HepG2 (cell line): Measurements from ENCODE around the gene RGS19. TPM values are rescaled to one million over a fixed set of nuclear protein-coding genes. Genes with fewer than 3 reads are reported as not detected.

ENCODE experiments used
- AGO2 ChIP-seq: fragments of 200-400 bp; formaldehyde crosslinking; optimal IDR thresholded peaks from 2 replicates; pipeline ENCODE3; 2017; ENCODE audit warnings: mild to moderate bottlenecking, low read depth, low read length, moderate library complexity
- AKAP8 ChIP-seq: sonication (generic); formaldehyde crosslinking; IDR thresholded peaks from 2 replicates; pipeline ENCODE4 v1.5.1; 2020; ENCODE audit warnings: mild to moderate bottlenecking, missing genetic modification reagents
- GABPB1 ChIP-seq: IDR thresholded peaks from 2 replicates; pipeline ENCODE4 v1.6.1; 2016; ENCODE audit warnings: mild to moderate bottlenecking, missing genetic modification reagents, moderate library complexity, missing compliant biosample characterization
- HIVEP1 ChIP-seq: sonication (generic); formaldehyde crosslinking; IDR thresholded peaks from 2 replicates; pipeline ENCODE4 v1.4.0; 2020; ENCODE audit warnings: mild to moderate bottlenecking, missing genetic modification reagents
- HMG20B ChIP-seq: conservative IDR thresholded peaks from 2 replicates; pipeline ENCODE4 v1.6.1; 2016; ENCODE audit warnings: missing genetic modification reagents, missing compliant biosample characterization
- ISL2 ChIP-seq: sonication (generic); formaldehyde crosslinking; IDR thresholded peaks from 2 replicates; pipeline ENCODE4 v1.5.0; 2020; ENCODE audit warnings: missing genetic modification reagents
- KDM1A ChIP-seq: IDR thresholded peaks from 2 replicates; pipeline ENCODE4 v1.6.1; 2016; ENCODE audit warnings: missing compliant biosample characterization
- KLF9 ChIP-seq: IDR thresholded peaks from 2 replicates; pipeline ENCODE4 v1.6.1; 2016; ENCODE audit warnings: low read depth
- MIER2 ChIP-seq: IDR thresholded peaks from 2 replicates; pipeline ENCODE4 v1.6.1; 2016; ENCODE audit warnings: missing biosample characterization, missing genetic modification reagents
- RFXAP ChIP-seq: sonication (generic); formaldehyde crosslinking; IDR thresholded peaks from 2 replicates; pipeline ENCODE4 v1.4.0; 2020; ENCODE audit warnings: missing genetic modification reagents, borderline replicate concordance
- TEF ChIP-seq: sonication (generic); formaldehyde crosslinking; IDR thresholded peaks from 2 replicates; pipeline ENCODE4 v1.5.0; 2020; ENCODE audit warnings: missing genetic modification reagents
- ZNF138 ChIP-seq: sonication (generic); formaldehyde crosslinking; IDR thresholded peaks from 2 replicates; pipeline ENCODE4 v1.5.0; 2020; ENCODE audit warnings: mild to moderate bottlenecking, low read depth, missing genetic modification reagents
- ZNF432 ChIP-seq: sonication (generic); formaldehyde crosslinking; IDR thresholded peaks from 2 replicates; pipeline ENCODE4 v1.5.0; 2020; ENCODE audit warnings: missing genetic modification reagents, mild to moderate bottlenecking, borderline replicate concordance
- ZNF597 ChIP-seq: sonication (generic); formaldehyde crosslinking; IDR thresholded peaks from 2 replicates; pipeline ENCODE4 v1.5.0; 2020; ENCODE audit warnings: missing genetic modification reagents
- ZNF646 ChIP-seq: sonication (generic); formaldehyde crosslinking; IDR thresholded peaks from 2 replicates; pipeline ENCODE4 v1.9.0; 2021; ENCODE audit warnings: mild to moderate bottlenecking, missing genetic modification reagents
- ZNF672 ChIP-seq: sonication (generic); formaldehyde crosslinking; IDR thresholded peaks from 2 replicates; pipeline ENCODE4 v1.8.1; 2022; ENCODE audit warnings: missing genetic modification reagents
- ZNF687 ChIP-seq: sonication (generic); formaldehyde crosslinking; IDR thresholded peaks from 2 replicates; pipeline ENCODE4 v1.5.1; 2020; ENCODE audit warnings: mild to moderate bottlenecking, missing genetic modification reagents, moderate library complexity
- ZSCAN25 ChIP-seq: sonication (generic); formaldehyde crosslinking; IDR thresholded peaks from 2 replicates; pipeline ENCODE4 v1.8.0; 2022; ENCODE audit warnings: mild to moderate bottlenecking, missing genetic modification reagents
- polyA plus RNA-seq, 8 experiments: library from polyadenylated mRNA; depleted of rRNA in 3 of 8; stranded (reverse) in 7 of 8; unstranded in 1 of 8; fragments of >200 nt; fragmentation: Illumina TruSeq in 4 of 8; extraction: Trizol in 4 of 8; gene quantifications; 2 replicates each; pipeline versions ENCODE4 v1.2.1 to v1.2.3, GENCODE V29; 2011 to 2016; ENCODE audit warnings: low read depth in 4 of 8, missing spikeins in 1 of 8, mixed read lengths in 1 of 8; ENCODE audit not compliant: insufficient read depth in 1 of 8
- total RNA-seq, 5 experiments: library from RNA; depleted of rRNA; stranded (reverse); fragments of >200 nt; fragmentation: Illumina TruSeq; extraction: Trizol; gene quantifications; 2 replicates each; pipeline ENCODE4 v1.2.3, GENCODE V29; 2016; ENCODE audit warnings: low read depth in 1 of 5

RGS19 gene
- total and polyA plus RNA-seq, 2 of the 13 experiments (the other 11 are each of a cell fraction or from before 2014, with no cell fraction given): 10.7 to 11.9 TPM

- TF ChIP-seq ZNF646 (CRISPR knock-in tag): peak; percentile 28; the same call in 1 of the 2 replicates
- peak; percentile 15 for TF ChIP-seq ZNF687
- TF ChIP-seq TEF (CRISPR knock-in tag): no peak
- peak; percentile 100 for TF ChIP-seq KDM1A
- no peak for TF ChIP-seq KLF9
- no peak for TF ChIP-seq RFXAP (CRISPR knock-in tag)
- no peak; the same call in 1 of the 2 replicates for TF ChIP-seq HIVEP1 (CRISPR knock-in tag)
- TF ChIP-seq AKAP8 (CRISPR knock-in tag): no peak
- no peak; the same call in 1 of the 2 replicates for TF ChIP-seq ISL2 (CRISPR knock-in tag)
- no peak for TF ChIP-seq ZNF672 (CRISPR knock-in tag)
- no peak for TF ChIP-seq ZNF597 (CRISPR knock-in tag)
- TF ChIP-seq ZSCAN25 (CRISPR knock-in tag): peak; percentile 32
- peak; percentile 67 for TF ChIP-seq GABPB1 (CRISPR knock-in tag)
- peak; percentile 67 for TF ChIP-seq HMG20B (CRISPR knock-in tag)
- no peak for TF ChIP-seq MIER2 (CRISPR knock-in tag)
- no peak for TF ChIP-seq ZNF138
- no peak for TF ChIP-seq AGO2
- no peak for TF ChIP-seq ZNF432 (CRISPR knock-in tag)
Measured at GRCh38 chr20:64055893-64056638, 23.3 kb downstream of the RGS19 start (continued).
